Endothelial cell (in vitro differentiated cells): ENCODE results near the gene CGB2. TPM values are rescaled to one million over a fixed set of nuclear protein-coding genes. Genes with fewer than 3 reads are reported as not detected.

Source experiments
- DNase-seq: peaks from one replicate; pipeline ENCODE4 v3.0.0; 2021; ENCODE audit warnings: low spot score
- H3K27ac Mint-ChIP-seq: one replicate; pipeline ENCODE4 v1.8.0; 2021; ENCODE audit warnings: mixed read lengths, inconsistent platforms; ENCODE audit not compliant: unreplicated experiment
- H3K27me3 Mint-ChIP-seq: one replicate; pipeline ENCODE4 v1.8.0; 2021; ENCODE audit warnings: mild to moderate bottlenecking, moderate library complexity, mixed read lengths, inconsistent platforms; ENCODE audit not compliant: unreplicated experiment
- H3K36me3 Mint-ChIP-seq: one replicate; pipeline ENCODE4 v1.8.0; 2021; ENCODE audit warnings: mild to moderate bottlenecking, low read depth, mixed read lengths, inconsistent platforms; ENCODE audit not compliant: unreplicated experiment
- H3K4me1 Mint-ChIP-seq: one replicate; pipeline ENCODE4 v1.8.0; 2021; ENCODE audit warnings: mild to moderate bottlenecking, mixed read lengths, inconsistent platforms; ENCODE audit not compliant: unreplicated experiment
- H3K4me3 Mint-ChIP-seq: one replicate; pipeline ENCODE4 v1.8.0; 2021; ENCODE audit warnings: mild to moderate bottlenecking, mixed read lengths, inconsistent platforms; ENCODE audit not compliant: unreplicated experiment
- H3K9me3 Mint-ChIP-seq: one replicate; pipeline ENCODE4 v1.8.0; 2021; ENCODE audit warnings: mixed read lengths, inconsistent platforms; ENCODE audit not compliant: unreplicated experiment
- total RNA-seq: library from RNA; stranded (reverse); fragmentation: NEBNext Ultra II Directional; extraction: Animal tissue kit (Norgen Biotek cat#: 25700); gene quantifications from one replicate; pipeline ENCODE4 v1.2.1, GENCODE V29; 2021; ENCODE audit not compliant: unreplicated experiment
- TF ChIP-seq, protein P1 (sequence below): fragments of 200-600 bp; sonication (generic); IDR thresholded peaks from one replicate; pipeline ENCODE4 v1.5.0; 2021; ENCODE audit warnings: antibody characterized with exemption; ENCODE audit not compliant: unreplicated experiment

The CGB2 gene
- total RNA-seq, 1 donor from 2014 or later = not detected

DNA sequence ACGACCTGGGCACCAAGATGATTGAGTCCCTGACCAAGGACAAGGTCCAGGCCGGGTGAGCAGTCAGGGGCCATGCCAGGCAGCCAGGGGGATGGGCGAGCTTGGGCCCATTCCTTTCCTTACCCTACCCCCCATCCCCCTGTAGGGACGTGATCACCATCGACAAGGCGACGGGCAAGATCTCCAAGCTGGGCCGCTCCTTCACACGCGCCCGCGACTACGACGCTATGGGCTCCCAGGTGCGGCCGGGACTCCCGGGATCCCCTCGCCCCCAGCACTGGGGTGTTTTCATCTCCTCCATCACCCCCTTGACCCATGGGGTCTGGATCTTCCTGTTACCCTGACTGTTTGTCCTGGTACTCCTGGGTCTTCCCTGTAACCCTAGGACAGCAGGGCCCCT lies 21.9 kb upstream of the CGB2 start:
- Mint-ChIP-seq H3K27ac (no peak overlapping the region), H3K4me1 (no peaks in the 10 kb centered on the region), H3K36me3 (peaks cover 27% of the 10 kb centered on the region), H3K27me3 (peaks cover 6% of the 10 kb centered on the region), H3K4me3 (no peak overlapping the region), H3K9me3 (no peaks in the 10 kb centered on the region)
- DNase-seq = no peak
- TF ChIP-seq, protein P1, sequence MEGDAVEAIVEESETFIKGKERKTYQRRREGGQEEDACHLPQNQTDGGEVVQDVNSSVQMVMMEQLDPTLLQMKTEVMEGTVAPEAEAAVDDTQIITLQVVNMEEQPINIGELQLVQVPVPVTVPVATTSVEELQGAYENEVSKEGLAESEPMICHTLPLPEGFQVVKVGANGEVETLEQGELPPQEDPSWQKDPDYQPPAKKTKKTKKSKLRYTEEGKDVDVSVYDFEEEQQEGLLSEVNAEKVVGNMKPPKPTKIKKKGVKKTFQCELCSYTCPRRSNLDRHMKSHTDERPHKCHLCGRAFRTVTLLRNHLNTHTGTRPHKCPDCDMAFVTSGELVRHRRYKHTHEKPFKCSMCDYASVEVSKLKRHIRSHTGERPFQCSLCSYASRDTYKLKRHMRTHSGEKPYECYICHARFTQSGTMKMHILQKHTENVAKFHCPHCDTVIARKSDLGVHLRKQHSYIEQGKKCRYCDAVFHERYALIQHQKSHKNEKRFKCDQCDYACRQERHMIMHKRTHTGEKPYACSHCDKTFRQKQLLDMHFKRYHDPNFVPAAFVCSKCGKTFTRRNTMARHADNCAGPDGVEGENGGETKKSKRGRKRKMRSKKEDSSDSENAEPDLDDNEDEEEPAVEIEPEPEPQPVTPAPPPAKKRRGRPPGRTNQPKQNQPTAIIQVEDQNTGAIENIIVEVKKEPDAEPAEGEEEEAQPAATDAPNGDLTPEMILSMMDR = no peak

DNA sequence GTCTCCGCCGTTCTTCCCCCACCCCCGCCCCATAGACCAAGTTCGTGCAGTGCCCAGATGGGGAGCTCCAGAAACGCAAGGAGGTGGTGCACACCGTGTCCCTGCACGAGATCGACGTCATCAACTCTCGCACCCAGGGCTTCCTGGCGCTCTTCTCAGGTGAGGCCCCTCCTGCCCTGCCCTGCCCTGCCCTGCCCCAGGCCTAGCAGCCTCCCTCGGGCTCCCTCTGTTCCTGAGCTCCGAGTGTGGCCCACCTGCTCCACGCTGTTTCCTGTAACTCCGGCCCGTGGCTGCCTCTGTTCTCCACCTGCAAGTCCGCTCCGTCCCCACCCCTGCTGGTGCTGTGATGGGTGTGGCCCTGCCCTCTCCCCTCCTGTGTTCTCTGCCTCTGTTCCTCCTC lies 21.2 kb upstream of the CGB2 start:
- H3K4me3 Mint-ChIP-seq = peak overlapping the region; percentile 71
- no peaks in the 10 kb centered on the region for H3K4me1 Mint-ChIP-seq
- TF ChIP-seq, protein P1 = no peak
- H3K36me3 Mint-ChIP-seq = peaks cover 24% of the 10 kb centered on the region
- H3K27me3 Mint-ChIP-seq = peaks cover 6% of the 10 kb centered on the region
- H3K9me3 Mint-ChIP-seq = no peaks in the 10 kb centered on the region
- no peak overlapping the region for H3K27ac Mint-ChIP-seq
- no peak for DNase-seq

DNA sequence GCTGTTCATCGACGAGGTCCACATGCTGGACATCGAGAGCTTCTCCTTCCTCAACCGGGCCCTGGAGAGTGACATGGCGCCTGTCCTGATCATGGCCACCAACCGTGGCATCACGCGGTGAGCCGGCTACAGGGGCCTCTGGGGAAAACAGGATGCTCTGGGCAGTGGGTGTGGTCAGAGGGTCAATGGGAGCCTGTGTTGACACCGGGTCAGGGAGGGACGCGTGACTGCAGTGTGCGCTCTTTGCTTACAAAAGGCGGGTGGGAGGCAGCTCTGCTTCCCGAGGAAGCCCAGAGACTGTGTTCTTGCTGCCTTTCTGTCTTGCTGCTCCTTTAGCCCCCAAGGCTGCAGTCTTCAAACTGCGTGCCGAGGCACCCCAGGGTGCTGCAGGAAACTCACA lies 20.5 kb upstream of the CGB2 start:
- Mint-ChIP-seq H3K9me3 (no peaks in the 10 kb centered on the region), H3K27ac (no peak overlapping the region), H3K4me3 (no peak overlapping the region), H3K27me3 (peaks cover 5% of the 10 kb centered on the region), H3K36me3 (peaks cover 21% of the 10 kb centered on the region), H3K4me1 (no peaks in the 10 kb centered on the region)
- TF ChIP-seq, protein P1 = no peak
- no peak for DNase-seq

DNA sequence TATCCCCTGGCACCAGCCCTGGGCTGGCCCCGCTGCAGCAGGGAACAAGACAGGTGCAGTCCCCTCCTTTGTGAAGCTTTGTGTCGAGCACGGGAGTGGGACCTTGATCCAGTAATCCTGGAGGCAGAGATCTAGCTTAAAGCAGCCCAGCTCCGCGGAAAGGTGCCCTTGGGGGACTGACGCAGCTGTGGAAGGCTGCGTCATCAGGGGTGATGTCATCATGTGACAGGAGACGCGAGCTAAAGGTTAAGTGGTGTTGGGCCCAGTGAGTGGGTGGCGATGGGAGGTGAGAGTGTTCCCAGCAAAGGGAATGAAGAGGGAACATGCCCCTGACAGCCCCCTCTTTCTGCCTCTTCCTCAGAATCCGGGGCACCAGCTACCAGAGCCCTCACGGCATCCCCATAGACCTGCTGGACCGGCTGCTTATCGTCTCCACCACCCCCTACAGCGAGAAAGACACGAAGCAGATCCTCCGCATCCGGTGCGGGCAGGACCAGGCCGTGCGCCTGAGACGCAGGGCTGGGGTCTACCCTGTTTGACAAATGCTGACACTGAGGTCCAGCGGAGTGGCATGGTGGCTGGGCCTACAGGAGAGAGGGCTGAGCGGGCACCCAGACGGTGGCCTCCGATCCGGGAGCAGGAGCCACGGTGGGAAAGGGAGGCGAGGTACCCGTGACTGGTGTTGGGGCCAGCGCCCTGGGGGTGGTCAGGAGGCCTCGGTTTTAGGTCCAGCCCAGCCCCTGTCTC lies 17.4 kb upstream of the CGB2 start:
- H3K27ac Mint-ChIP-seq = peak overlapping the region; percentile 42
- TF ChIP-seq, protein P1 = no peak
- no peaks in the 10 kb centered on the region for H3K9me3 Mint-ChIP-seq
- H3K36me3 Mint-ChIP-seq = peaks cover 18% of the 10 kb centered on the region
- peak overlapping the region; percentile 56 for H3K4me3 Mint-ChIP-seq
- H3K27me3 Mint-ChIP-seq = peaks cover 9% of the 10 kb centered on the region
- peaks cover 4% of the 10 kb centered on the region for H3K4me1 Mint-ChIP-seq
- DNase-seq = no peak

DNA sequence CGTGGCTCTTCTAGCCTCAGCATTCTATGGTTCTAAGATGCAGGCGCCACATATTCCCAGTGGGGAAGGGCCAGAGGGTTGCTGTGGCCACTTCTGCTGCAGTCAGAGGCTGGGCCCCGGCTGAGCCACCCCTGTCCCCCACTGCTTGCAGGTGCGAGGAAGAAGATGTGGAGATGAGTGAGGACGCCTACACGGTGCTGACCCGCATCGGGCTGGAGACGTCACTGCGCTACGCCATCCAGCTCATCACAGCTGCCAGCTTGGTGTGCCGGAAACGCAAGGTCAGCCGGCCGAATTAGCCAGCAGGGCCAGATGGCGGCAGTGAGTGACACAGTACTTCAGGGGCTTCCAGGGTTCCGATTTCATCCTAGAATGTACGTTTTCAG lies 16.8 kb upstream of the CGB2 start:
- Mint-ChIP-seq H3K27ac (no peak overlapping the region), H3K4me1 (peaks cover 4% of the 10 kb centered on the region), H3K9me3 (no peaks in the 10 kb centered on the region), H3K36me3 (peaks cover 18% of the 10 kb centered on the region), H3K27me3 (peaks cover 9% of the 10 kb centered on the region), H3K4me3 (no peak overlapping the region)
- TF ChIP-seq, protein P1 = no peak
- no peak for DNase-seq
